Activated CD8-positive, alpha-beta memory T cell treated with anti-CD3 and anti-CD28 coated beads for 48 hours (primary cell): ENCODE data around the gene CIITA.
"Not testable (repeated sequence)": the region's sequence is repeated elsewhere in the genome, so short reads cannot be mapped to it uniquely, and the experiment has no call there.

Experiments
- DNase-seq, 3 experiments: peaks; one replicate each; pipeline ENCODE4 v3.0.0-alpha.2; 2020; ENCODE audit warnings: low read depth in 2 of 3, low spot score in 2 of 3

Gene CIITA, protein sequence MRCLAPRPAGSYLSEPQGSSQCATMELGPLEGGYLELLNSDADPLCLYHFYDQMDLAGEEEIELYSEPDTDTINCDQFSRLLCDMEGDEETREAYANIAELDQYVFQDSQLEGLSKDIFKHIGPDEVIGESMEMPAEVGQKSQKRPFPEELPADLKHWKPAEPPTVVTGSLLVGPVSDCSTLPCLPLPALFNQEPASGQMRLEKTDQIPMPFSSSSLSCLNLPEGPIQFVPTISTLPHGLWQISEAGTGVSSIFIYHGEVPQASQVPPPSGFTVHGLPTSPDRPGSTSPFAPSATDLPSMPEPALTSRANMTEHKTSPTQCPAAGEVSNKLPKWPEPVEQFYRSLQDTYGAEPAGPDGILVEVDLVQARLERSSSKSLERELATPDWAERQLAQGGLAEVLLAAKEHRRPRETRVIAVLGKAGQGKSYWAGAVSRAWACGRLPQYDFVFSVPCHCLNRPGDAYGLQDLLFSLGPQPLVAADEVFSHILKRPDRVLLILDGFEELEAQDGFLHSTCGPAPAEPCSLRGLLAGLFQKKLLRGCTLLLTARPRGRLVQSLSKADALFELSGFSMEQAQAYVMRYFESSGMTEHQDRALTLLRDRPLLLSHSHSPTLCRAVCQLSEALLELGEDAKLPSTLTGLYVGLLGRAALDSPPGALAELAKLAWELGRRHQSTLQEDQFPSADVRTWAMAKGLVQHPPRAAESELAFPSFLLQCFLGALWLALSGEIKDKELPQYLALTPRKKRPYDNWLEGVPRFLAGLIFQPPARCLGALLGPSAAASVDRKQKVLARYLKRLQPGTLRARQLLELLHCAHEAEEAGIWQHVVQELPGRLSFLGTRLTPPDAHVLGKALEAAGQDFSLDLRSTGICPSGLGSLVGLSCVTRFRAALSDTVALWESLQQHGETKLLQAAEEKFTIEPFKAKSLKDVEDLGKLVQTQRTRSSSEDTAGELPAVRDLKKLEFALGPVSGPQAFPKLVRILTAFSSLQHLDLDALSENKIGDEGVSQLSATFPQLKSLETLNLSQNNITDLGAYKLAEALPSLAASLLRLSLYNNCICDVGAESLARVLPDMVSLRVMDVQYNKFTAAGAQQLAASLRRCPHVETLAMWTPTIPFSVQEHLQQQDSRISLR

DNA sequence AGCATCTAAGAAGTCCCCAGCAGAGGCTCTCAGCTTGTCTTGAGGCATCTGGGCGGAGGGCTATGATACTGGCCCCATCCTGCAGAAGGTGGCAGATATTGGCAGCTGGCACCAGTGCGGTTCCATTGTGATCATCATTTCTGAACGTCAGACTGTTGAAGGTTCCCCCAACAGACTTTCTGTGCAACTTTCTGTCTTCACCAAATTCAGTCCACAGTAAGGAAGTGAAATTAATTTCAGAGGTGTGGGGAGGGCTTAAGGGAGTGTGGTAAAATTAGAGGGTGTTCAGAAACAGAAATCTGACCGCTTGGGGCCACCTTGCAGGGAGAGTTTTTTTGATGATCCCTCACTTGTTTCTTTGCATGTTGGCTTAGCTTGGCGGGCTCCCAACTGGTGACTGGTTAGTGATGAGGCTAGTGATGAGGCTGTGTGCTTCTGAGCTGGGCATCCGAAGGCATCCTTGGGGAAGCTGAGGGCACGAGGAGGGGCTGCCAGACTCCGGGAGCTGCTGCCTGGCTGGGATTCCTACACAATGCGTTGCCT lies at the start of gene CIITA:
Gene CIITA (plus strand): TSS at position 404 of the 543 bp plus-strand sequence. CDS start 129 bp downstream, at position 533.
- DNase-seq, result no peak

DNA sequence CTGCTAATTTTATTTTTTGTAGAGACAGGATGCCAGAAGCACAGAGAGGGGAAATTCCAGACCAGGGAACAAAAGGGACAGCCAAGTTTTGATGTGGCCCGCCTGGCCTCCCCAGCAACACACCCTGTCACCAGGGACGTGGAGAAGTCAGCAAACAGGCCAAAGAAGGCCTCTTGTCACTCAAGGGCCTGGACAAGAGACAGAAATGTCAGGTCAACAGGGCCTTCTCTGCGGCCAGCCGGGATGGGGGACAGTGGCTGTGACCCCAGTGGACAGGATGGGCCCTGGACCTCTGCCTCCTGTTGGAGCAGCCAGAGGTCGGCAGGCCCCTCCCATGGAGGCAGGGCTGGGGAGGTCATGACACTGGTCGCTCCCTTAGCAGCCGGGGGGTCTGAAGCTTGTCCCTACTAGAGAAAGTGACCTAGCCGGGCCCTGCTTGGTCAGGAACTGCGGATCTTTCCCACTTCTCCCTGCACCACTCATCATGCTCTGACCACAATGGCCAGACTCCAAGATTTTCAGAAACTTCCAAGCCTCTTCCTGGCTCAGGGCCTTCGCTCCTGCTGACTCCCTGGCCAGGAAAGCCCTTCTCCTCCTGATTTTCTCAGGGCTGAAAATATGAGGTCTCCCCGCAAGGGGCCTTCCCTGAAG lies 49.2 kb upstream of the CIITA start:
- no peak for DNase-seq

DNA sequence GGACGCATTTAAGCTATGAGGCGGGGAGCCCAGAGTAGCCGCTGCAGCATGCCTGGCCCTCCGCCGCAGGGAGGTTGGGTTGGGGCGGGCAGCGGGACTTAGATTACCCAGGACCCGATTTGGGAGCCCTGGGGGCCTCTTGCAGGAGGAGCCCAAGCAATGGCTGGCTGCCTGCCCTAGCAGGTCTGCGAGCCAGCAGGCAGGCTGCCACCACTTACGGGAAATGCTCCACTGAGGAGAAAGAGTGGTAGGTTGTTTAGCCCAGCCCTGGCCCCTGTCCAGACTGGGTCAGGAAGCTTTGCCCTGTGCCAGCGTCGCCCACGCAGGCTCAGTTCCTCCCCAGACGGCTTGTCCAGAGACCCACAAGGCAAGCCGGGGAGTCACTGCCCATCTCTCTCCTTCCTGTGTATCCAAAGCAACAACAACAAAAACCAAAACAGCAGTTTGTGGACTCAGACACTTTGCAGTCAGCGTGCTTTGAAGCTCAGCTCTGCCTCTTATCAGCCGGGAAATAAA lies 48.1 kb upstream of the CIITA start:
- no peak for DNase-seq

DNA sequence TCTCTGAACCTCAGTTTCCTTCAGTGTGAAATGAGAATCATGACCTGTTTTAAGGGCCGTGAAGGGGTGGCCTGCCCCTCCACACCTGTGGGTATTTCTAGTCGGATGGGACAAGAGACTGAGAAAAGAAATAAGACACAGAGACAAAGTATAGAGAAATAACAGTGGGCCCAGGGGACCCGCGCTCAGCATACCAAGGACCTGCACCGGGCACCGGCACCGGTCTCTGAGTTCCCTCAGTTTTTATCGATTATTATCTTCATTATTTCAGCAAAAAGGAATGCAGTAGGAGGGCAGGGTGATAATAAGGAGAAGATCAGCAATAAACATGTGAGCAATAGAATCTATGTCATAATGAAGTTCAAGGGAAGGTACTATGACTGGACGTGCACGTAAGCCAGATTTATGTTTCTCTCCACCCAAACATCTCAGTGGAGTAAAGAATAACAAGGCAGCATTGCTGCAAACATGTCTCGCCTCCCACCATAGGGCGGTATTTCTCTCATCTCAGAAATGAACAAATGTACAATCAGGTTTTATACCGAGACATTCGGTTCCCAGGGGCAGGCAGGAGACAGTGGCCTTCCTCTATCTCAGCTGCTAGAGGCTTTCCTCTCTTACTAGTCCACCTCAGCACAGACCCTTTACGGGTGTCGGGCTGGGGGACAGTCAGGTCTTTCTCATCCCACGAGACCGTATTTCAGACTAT lies 47.5 kb upstream of the CIITA start:
- not testable (repeated sequence) for DNase-seq

DNA sequence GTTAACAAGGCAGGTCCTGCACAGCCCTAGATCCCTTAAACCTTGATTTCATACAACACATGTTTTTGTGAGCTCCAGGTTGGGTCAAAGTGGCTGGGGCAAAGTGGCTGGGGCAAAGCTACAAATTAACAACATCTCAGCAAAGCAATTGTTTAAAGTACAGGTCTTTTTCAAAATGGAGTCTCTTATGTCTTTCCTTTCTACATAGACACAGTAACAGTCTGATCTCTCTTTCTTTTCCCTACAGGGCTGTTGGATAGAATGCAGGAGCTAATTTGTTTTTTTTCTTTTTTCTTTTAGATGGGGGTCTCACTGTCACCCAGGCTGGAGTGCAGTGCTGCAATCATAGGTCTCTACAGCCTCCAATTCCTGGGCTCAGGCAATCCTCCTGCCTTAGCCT lies 46.8 kb upstream of the CIITA start:
- DNase-seq, result not testable (repeated sequence)

DNA sequence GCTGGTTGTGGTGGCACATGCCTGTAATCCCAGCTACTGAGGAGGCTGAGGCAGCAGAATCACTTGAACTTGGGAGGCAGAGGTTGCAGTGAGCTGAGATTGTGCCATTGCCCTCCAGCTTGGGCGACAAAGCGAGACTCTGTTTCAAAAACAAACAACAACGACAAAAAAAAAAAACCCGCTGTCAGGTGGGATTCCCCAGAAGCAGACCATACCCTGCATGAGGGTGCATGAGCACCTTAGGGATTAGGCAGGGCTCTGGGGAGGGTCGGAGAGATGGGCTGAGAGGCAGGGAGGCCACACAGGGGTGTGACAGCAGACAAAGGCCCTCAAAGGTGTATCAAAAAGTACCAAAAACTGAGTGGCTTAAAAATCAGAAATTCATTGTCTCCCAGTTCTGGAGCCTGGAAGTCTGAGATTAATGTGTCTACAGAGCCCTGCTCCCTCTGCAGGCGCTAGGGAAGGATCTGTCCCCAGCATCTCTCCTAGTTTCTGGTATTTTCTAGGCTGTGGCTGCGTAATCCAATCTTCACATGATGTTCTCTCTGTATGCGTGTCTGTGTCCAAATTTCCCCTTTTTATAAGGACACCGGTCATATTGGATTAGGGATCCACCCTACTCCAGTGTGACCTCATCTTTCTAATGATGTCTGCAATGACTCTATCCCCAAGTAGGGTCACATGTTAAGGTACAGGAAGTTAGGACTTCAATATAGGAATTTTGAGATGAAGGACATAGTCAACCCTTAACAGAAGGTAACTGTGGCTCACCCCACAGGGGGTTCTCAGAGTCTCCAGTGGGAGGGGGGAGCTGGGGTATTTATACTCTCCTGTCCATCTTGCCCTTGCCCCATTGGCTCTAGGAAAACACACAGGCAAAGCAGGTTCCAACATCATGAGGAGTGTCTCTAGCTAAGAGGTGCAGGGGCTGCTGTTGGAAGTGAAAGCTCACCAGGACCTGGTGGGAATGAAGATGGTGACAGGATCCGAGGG lies 44.8 kb upstream of the CIITA start:
- DNase-seq, result no peak

DNA sequence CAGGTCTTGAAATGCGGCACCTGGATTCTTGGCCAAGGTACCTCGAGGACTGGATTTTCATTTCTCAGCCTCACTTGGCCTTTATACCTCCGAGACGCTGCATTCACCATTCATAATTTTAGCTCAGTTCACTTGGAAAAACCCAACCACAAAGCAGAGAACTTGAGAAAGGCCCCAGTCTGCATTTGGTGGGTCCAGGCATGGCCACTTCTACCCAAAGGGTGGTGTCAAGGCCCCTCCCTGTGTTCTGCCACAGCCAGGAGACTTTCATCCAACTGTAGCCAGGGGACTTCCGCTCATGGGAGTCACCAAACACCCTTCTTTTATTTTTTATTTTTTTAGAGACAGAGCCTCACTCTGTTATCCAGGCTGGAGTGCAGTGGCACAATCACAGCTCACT lies 43.7 kb upstream of the CIITA start:
- no peak for DNase-seq

DNA sequence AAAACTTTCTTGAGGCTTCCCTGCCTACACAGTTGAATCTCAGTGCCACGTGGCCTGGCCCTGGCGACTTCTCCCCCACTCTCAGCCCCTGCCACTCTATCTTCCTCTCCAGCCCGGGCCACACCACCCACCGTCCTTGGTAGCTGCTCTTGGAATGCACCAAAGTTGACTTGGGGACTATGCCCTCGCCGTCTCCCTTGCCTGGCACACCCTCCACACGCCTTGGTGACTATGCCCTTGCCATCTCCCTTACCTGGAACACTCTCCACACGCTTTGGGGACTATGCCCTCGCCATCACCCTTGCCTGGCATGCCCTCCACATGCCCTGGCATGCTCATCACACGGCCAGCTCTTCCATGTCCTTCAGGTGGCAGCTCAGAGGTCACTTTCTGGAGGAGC lies 42.9 kb upstream of the CIITA start:
- no peak for DNase-seq

DNA sequence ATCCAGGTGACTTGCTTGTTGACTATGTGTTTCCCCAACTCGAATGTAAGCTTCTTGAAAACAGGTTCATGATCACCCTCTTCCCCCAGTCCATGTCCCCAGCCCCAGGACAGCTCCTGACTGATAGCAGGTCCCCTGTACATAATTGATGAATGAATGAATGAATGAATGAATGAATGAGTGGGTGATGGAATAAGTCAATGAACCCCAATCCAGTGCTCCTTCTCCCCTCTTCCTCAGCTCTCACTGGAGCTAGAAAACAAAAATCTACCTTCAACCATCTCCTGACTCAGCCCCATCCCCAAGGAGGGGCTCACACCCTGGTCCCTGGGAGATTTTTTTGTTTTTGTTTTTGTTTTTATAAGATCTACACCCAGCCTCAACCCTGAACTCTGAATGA lies 42.2 kb upstream of the CIITA start:
- no peak for DNase-seq

DNA sequence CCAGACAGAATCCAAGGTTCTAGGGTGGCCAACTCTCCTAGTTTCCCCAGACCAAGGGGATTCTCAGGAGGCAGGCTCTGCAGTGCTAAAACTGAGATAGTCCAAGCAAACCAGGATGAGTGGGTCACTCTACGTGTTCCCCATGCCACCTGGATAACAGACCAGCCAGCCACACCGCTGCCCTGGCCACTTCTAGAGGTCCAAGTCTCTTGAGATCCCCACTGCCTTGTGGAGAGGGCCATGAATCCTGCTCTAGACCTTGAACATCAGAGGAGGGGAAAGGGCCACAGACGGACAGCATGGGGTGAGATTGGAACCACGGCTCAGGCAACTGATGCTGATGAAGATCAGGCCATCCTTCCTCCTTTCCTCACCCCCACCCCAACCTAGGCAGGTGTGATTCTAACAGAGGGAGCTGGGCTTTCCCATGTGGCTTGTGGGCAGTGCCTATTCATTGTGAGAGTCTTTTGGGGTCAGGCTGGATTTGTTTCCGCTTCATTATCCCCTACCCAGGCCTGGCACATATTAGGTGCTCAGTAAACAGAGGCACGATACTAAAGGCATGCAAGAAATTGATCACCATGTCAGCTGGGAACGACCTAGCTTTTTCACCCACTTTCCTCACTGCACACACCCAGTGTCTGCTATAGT lies 41.6 kb upstream of the CIITA start:
- DNase-seq, result peak in 1 of 3 experiments; percentile 19

DNA sequence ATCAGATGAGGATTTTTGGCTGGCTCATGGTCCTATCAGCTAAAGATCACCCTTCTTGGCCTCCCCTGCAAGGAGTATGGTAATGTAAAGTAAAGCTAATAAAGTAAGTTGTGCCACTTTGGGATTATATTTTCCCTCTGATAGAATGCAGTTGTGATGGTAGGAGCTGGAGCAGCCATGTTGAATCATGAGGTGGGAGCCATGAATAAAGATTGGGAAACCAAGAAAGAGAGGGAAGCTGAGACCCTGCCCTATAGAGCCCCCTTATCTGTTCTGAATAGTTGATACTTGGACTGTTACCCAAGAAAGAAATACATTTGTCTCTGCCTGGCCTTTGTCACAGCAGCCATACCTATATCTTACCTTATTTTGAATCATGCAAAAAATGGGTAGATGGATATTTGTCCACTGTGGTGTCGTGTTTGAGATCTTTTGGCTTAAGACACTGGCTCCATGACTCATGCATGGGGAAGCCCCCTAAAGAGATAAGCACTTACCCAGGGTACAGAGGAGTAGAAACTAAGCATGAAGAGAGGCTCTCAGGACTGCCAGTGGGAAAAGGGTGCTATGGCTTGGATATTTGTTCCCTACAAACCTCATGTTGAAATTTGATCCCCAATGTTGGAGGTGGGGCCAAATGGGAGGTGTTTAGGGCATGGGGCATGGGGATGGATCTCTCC lies 40.7 kb upstream of the CIITA start:
- DNase-seq, result no peak

DNA sequence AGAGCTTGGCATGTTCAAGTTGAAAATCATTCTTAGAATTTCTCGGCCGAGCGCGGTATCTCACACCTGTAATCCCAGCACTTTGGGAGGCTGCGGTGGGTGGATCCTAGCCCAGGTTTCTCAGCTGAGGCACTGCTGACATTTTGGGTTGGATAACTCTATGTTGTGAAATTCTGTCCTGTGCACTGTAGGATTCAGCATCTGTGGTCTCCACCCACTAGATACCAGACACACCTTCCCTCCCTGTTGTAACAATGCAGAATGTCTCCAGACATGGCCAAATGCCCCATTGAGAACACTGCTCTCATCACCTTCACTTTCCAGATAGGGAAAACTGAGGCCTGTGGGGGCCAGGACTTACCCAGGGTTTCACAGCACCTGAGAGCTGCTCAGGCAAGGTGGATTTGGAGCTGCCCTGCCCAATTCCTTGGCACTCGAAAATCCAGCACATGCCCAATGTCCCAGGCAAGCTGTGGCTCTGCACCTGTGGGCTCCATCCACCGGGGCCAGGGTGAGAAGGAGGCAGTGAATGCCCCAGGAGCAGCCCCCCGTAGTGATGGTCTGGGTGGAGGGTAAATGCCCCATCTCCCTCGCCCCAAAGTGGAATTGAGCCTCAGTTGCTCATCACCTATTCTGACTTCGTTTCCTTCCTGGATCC lies 38.3 kb upstream of the CIITA start:
- DNase-seq, result no peak

DNA sequence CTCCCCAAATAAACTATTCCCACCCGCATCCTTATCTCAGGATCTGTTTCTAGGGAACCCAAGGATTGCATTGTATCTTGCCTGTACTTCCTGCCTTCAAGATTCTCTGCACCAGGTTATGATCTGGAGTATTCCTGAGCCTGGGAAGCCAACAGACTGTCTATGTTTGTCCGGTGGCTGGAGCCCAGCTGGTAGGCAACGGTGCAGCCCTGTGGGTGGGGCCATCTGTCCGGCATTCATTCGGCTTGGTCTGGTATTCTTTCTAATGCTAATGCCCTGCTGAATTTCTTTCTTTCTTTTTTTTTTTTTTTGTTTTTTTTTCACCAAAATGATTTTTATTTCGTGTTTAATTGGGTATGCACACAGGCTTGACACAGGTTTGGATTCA lies 37.7 kb upstream of the CIITA start:
- no peak for DNase-seq

DNA sequence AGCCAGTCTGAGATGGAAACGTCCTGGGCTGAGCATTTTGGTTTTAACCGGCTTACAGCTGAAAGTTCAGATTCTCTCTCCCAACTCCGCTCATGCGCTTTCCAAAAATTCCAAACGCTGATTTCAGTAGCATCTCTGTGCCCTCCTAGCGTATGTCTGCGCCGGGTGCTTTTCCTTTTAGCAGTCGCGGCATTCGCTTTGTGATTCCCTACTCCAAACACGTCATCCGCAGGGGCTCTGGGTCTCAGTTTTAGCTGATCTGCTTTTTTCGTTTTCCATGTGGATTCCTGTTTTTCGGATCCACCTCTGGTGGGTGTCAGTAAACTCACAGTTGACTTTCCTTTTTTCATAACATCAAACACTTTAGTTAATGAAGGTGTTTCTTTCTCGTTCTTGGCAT lies 36.3 kb upstream of the CIITA start:
- DNase-seq, result no peak

DNA sequence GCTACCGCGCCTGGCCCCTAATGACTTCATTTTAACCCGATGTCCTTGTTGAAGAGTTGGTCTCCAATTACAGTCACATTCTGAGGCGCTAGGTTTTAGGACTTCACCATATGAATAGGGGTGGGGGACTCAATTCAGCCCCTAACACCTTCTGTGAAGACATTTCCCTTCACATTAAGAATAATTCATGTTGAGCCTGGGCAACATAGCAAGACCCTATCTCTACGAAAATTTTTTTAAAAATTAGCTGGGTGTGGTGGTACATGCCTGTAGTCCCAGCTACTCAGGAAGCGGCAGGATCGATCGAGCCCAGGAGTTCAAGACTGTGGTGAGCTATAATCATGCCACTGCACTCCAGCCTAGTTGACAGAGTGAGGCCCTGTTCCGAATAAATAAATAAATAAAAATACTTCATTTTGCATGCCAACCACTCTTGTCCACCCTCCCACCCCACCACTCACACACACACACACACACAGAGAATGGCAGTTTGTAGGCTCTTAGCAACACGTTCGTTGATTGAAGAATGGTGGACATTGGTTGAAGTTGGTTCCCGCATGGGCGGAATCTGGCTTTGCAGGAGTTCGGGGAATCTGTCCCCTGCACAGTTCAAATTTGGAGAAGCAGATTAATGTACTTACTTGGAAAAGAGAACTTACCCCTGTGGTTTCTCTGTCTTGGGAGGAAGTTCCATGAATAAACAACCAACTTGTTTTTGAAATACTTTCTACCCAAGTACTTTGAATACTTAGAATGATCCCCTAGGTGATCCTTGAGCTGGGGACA lies 30.6 kb upstream of the CIITA start:
- DNase-seq, result no peak

DNA sequence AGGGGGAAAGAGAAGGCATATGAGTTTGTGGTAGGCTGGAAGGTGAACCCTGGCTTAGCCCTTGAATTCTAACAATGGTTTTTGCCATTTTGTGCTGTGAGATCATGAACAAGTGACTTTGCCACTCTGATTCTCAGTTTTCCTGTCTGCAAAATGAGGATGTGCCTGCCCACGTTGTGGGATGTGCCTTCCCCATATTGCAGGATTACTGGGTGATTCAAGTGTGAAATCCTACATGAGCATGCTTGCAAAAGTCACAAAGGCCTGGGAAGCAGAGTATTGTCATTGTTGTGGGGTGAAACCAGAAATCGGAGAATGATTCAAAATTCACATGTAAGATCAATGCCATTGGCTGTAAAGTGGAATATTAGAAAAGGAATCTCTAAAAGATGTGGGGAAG lies 29.8 kb upstream of the CIITA start:
- DNase-seq, result no peak
